HCT116 (cell line): ENCODE results near the gene ZNF592. TPM values are rescaled to one million over a fixed set of nuclear protein-coding genes. Genes with fewer than 3 reads are reported as not detected.

ENCODE experiments used
- ATAC-seq: fragments of 200-7000 bp; cut with Tn5 transposase; 2 replicates; pipeline ENCODE4 v1.9.1; 2020; ENCODE audit warnings: mild to moderate bottlenecking, moderate library complexity
- BruUV-seq: library from RNA; stranded (reverse); fragments of 400-500 nt; replicated peaks from 2 replicates; lab custom pipeline; 2021; lab: Mats Ljungman, UMichigan
- CTCF ChIA-PET: fragments of 300-600 bp; sonication (Branson Sonifier 250); formaldehyde crosslinking; loops from one replicate; lab custom pipeline; 2021; ENCODE audit warnings: antibody characterized with exemption; lab: Charles Lee
- POLR2A ChIA-PET: fragments of 300-600, 350-600 bp; sonication (Branson Sonifier 250); formaldehyde crosslinking; loops from one replicate; lab custom pipeline; 2021; ENCODE audit warnings: antibody characterized with exemption; lab: Charles Lee
- RAD21 ChIA-PET, 2 experiments: fragments of 300-600 bp; sonication (Branson Sonifier 250); formaldehyde crosslinking; loops; one replicate each; lab custom pipeline; 2023; ENCODE audit warnings: low total read pairs in 2 of 2; ENCODE audit not compliant: uncharacterized antibody in 2 of 2, unreplicated experiment in 2 of 2, low non-redundant PET in 1 of 2; lab: Charles Lee
- DNase-seq: peaks from one replicate; pipeline ENCODE4 v3.0.0-alpha.2; 2010; ENCODE audit warnings: low read depth, low spot score
- H2AFZ ChIP-seq: fragments of 200-600 bp; shearing (Covaris generic), sonication (generic); 2 replicates; pipeline ENCODE4 v1.6.1; 2017; ENCODE audit warnings: low read depth, mixed run types, mixed read lengths, antibody characterized with exemption, low read length; ENCODE audit not compliant: poor library complexity, severe bottlenecking
- H3K27ac ChIP-seq: 2 replicates; pipeline ENCODE4 v1.5.1; 2012; ENCODE audit warnings: low read depth, low read length
- H3K27me3 ChIP-seq: fragments of 200-600 bp; sonication (generic); 2 replicates; pipeline ENCODE4 v1.6.1; 2016; ENCODE audit warnings: mixed run types, low read length, mixed read lengths; ENCODE audit not compliant: insufficient read depth
- H3K36me3 ChIP-seq, 2 experiments: fragments of 200-500 bp in 1 of 2; fragments of 200-600 bp in 1 of 2; sonication (Bioruptor generic) in 1 of 2; sonication (generic) in 1 of 2; 2 replicates each; pipeline versions ENCODE4 v1.5.1 to v1.6.1; 2014 to 2016; ENCODE audit warnings: low read length in 2 of 2, inconsistent platforms in 1 of 2, mixed read lengths in 1 of 2, mixed run types in 1 of 2; ENCODE audit not compliant: insufficient read depth in 2 of 2, control insufficient read depth in 1 of 2
- H3K4me1 ChIP-seq, 2 experiments: fragments of 200-600 bp in 1 of 2; sonication (generic) in 1 of 2; 2 replicates each; pipeline versions ENCODE4 v1.5.1 to v1.6.1; 2012 to 2017; ENCODE audit warnings: low read length in 2 of 2, inconsistent platforms in 1 of 2, mild to moderate bottlenecking in 1 of 2, mixed read lengths in 1 of 2, mixed run types in 1 of 2, moderate library complexity in 1 of 2; ENCODE audit not compliant: insufficient read depth in 2 of 2, control insufficient read depth in 1 of 2
- H3K4me2 ChIP-seq: fragments of 200-600 bp; sonication (generic); 2 replicates; pipeline ENCODE4 v1.6.1; 2017; ENCODE audit warnings: mixed run types, low read length, mixed read lengths
- H3K4me3 ChIP-seq, 2 experiments: fragments of 200-600 bp in 1 of 2; sonication (generic) in 1 of 2; replicated peaks in 1 of 2; 2 replicates each; pipeline ENCODE4 v1.5.1; 2011 to 2016; ENCODE audit warnings: low read length in 2 of 2, control low read depth in 1 of 2, low read depth in 1 of 2, mild to moderate bottlenecking in 1 of 2, mixed read lengths in 1 of 2, mixed run types in 1 of 2
- H3K79me2 ChIP-seq: fragments of 200-600 bp; sonication (generic); 2 replicates; pipeline ENCODE4 v1.6.1; 2017; ENCODE audit warnings: mild to moderate bottlenecking, mixed run types, low read length, moderate library complexity, mixed read lengths; ENCODE audit not compliant: insufficient read depth
- H3K9ac ChIP-seq: fragments of 200-600 bp; sonication (generic); 2 replicates; pipeline ENCODE4 v1.6.1; 2016; ENCODE audit warnings: low read length, mixed read lengths
- H3K9me2 ChIP-seq: fragments of 200-600 bp; sonication (generic), shearing (Covaris generic); 2 replicates; pipeline ENCODE4 v1.6.1; 2017; ENCODE audit warnings: mixed run types, mild to moderate bottlenecking, moderate library complexity; ENCODE audit not compliant: insufficient read depth
- H3K9me3 ChIP-seq, 2 experiments: fragments of 200-500 bp in 1 of 2; fragments of 200-600 bp in 1 of 2; sonication (Bioruptor generic) in 1 of 2; sonication (generic) in 1 of 2; 2 replicates each; pipeline ENCODE4 v1.6.1; 2014 to 2017; ENCODE audit warnings: low read length in 2 of 2, mixed read lengths in 2 of 2, inconsistent platforms in 1 of 2, low read depth in 1 of 2, mild to moderate bottlenecking in 1 of 2, mixed run types in 1 of 2, moderate library complexity in 1 of 2; ENCODE audit not compliant: control insufficient read depth in 1 of 2, insufficient read depth in 1 of 2
- H4K20me1 ChIP-seq: fragments of 200-600 bp; sonication (generic), shearing (Covaris generic); 2 replicates; pipeline ENCODE4 v1.6.1; 2017; ENCODE audit warnings: mixed run types, mild to moderate bottlenecking, moderate library complexity; ENCODE audit not compliant: insufficient read depth
- CEBPB ChIP-seq: IDR thresholded peaks from 2 replicates; pipeline ENCODE4 v1.6.1; 2012; ENCODE audit warnings: low read depth
- ELF1 ChIP-seq: IDR thresholded peaks from 2 replicates; pipeline ENCODE4 v1.6.1; 2012; ENCODE audit warnings: low read depth, borderline replicate concordance
- EZH2 ChIP-seq: fragments of 200-600 bp; sonication (generic); IDR thresholded peaks from 2 replicates; pipeline ENCODE4 v1.6.1; 2017; ENCODE audit warnings: antibody characterized with exemption, mixed run types
- EZH2phosphoT487 ChIP-seq: fragments of 200-600 bp; IDR thresholded peaks from 2 replicates; pipeline ENCODE4 v1.6.1; 2018; ENCODE audit warnings: antibody characterized with exemption, borderline replicate concordance
- FOSL1 ChIP-seq: IDR thresholded peaks from 2 replicates; pipeline ENCODE4 v1.6.1; 2012; ENCODE audit warnings: low read depth
- JUND ChIP-seq: IDR thresholded peaks from 2 replicates; pipeline ENCODE4 v1.6.1; 2012
- SIN3A ChIP-seq: IDR thresholded peaks from 2 replicates; pipeline ENCODE4 v1.6.1; 2012; ENCODE audit warnings: low read depth
- SP1 ChIP-seq: IDR thresholded peaks from 2 replicates; pipeline ENCODE4 v1.6.1; 2012; ENCODE audit warnings: low read depth
- SRF ChIP-seq: IDR thresholded peaks from 2 replicates; pipeline ENCODE4 v1.6.1; 2012; ENCODE audit warnings: low read depth
- TCF7L2 ChIP-seq: IDR thresholded peaks from 2 replicates; pipeline ENCODE4 v1.7.0; 2011; ENCODE audit warnings: borderline replicate concordance, inconsistent platforms; ENCODE audit not compliant: insufficient read depth, insufficient read length; ENCODE audit errors: extremely low read depth
- YY1 ChIP-seq: IDR thresholded peaks from 2 replicates; pipeline ENCODE4 v1.6.1; 2011; ENCODE audit warnings: low read length, low read depth, moderate library complexity, mild to moderate bottlenecking; ENCODE audit not compliant: insufficient replicate concordance; ENCODE audit errors: extremely low read depth
- ZFX ChIP-seq: fragments of 450-650 bp; IDR thresholded peaks from 2 replicates; pipeline ENCODE4 v1.6.1; 2017
- intact Hi-C: fragments of 100-400 bp; cut with micrococcal nuclease; formaldehyde crosslinking; loops from 2 replicates; pipeline ENCODE4 v1.10.0; 2022
- total RNA-seq: library from RNA; stranded (reverse); gene quantifications from one replicate; pipeline ENCODE4 v1.2.1, GENCODE V29; 2021; ENCODE audit not compliant: unreplicated experiment
- TF ChIP-seq, protein P1 (sequence below), 3 experiments: fragments of 200-600 bp in 1 of 3; sonication (generic) in 1 of 3; IDR thresholded peaks in 2 of 3; conservative IDR thresholded peaks in 1 of 3; 2 replicates each; pipeline ENCODE4 v1.5.1; 2012 to 2017; ENCODE audit warnings: low read depth in 2 of 3, low read length in 2 of 3, antibody characterized with exemption in 1 of 3, borderline replicate concordance in 1 of 3, control low read depth in 1 of 3, mild to moderate bottlenecking in 1 of 3, mixed read lengths in 1 of 3, mixed run types in 1 of 3, moderate library complexity in 1 of 3; ENCODE audit not compliant: insufficient read depth in 1 of 3
- TF ChIP-seq, protein P2 (sequence below): IDR thresholded peaks from 2 replicates; pipeline ENCODE4 v1.6.1; 2012
- TF ChIP-seq, protein P3 (sequence below): IDR thresholded peaks from 2 replicates; pipeline ENCODE4 v1.6.1; 2011; ENCODE audit warnings: mild to moderate bottlenecking, low read length, moderate library complexity; ENCODE audit not compliant: insufficient replicate concordance; ENCODE audit errors: extremely low read depth

Gene ZNF592
- total RNA-seq, 1 experiment from 2014 or later, result 26.4 TPM

DNA sequence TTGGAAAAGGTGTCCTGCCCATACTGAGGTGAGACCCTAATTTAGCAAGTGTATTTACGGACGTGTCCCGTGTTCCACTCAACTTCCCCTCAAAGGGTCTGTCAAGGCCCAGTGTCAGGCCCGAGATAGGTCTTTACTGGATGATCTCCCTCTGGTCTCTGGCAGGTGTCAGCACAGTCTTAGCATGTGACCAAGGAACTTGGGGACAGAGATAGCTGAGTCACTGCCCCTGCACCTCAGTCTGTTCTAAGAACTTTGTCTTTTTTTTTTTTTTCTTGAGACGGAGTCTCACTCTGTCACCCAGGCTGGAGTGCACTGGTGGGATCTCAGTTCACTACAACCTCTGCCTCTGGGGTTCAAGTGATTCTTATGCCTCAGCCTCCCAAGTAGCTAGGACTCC, 36.7 kb downstream of the ZNF592 start (continued):
- TF ChIP-seq, protein P1, sequence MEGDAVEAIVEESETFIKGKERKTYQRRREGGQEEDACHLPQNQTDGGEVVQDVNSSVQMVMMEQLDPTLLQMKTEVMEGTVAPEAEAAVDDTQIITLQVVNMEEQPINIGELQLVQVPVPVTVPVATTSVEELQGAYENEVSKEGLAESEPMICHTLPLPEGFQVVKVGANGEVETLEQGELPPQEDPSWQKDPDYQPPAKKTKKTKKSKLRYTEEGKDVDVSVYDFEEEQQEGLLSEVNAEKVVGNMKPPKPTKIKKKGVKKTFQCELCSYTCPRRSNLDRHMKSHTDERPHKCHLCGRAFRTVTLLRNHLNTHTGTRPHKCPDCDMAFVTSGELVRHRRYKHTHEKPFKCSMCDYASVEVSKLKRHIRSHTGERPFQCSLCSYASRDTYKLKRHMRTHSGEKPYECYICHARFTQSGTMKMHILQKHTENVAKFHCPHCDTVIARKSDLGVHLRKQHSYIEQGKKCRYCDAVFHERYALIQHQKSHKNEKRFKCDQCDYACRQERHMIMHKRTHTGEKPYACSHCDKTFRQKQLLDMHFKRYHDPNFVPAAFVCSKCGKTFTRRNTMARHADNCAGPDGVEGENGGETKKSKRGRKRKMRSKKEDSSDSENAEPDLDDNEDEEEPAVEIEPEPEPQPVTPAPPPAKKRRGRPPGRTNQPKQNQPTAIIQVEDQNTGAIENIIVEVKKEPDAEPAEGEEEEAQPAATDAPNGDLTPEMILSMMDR (IDR thresholded peaks at IDR 0.05 in 2 of 3, conservative IDR thresholded peaks at IDR 0.05 in 1 of 3; ENCODE audit: borderline replicate concordance in 1 of 3, insufficient read depth in 1 of 3, low read depth in 2 of 3, low read length in 2 of 3), result no peak
- TF ChIP-seq FOSL1 (no peak), SRF (no peak)

DNA sequence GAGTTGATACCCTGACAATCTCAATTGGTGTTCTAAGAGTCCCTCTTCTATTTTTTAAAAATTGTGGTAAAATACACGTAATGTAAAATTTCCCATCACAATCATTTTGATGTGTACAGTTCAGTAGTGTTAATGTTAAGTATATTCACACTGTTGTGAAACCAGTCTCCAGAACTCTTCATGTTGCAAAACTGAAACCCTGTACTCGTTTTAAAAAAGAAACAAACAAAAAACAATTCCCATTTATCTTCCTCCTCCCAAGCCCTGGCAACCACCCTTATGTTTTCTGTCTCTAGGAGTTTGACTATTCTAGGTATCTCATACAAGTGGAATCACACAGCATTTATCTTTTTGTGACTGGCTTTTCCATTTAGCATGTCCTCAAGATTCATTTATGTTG, 40.1 kb downstream of the ZNF592 start:
- DNase-seq, result no peak
- no peak overlapping the region for H3K4me2 ChIP-seq

More for the DNA sequence above, 40.1 kb downstream of the ZNF592 start:
- H3K9me3 ChIP-seq, result no peaks in the 10 kb centered on the region
- ChIA-PET RAD21 (no interaction called here), CTCF (no interaction called here), POLR2A (interaction anchor here (0.7 kb wide), 1 partner anchor 50 kb away, joined by 3 read pairs; no protein-coding TSS in a partner anchor)
- H3K4me1 ChIP-seq, result no peaks in the 10 kb centered on the region
- no TSS peak for BruUV-seq
- intact Hi-C loops, result no loop called here
- H3K27me3 ChIP-seq, result no peaks in the 10 kb centered on the region
- no peak overlapping the region for H2AFZ ChIP-seq
- H3K79me2 ChIP-seq, result peaks cover 56% of the 10 kb centered on the region
- peaks cover 13 to 34% of the 10 kb centered on the region in 2 experiments; a peak in 2 of 4 replicates for H3K36me3 ChIP-seq
- H3K9ac ChIP-seq, result no peak overlapping the region
- H3K9me2 ChIP-seq, result no peaks in the 10 kb centered on the region
- H3K27ac ChIP-seq, result no peak overlapping the region
- no peak overlapping the region for H3K4me3 ChIP-seq
- no peaks in the 10 kb centered on the region for H4K20me1 ChIP-seq
- TF ChIP-seq YY1, result no peak
- no peak for TF ChIP-seq SP1
- no peak for TF ChIP-seq EZH2phosphoT487
- TF ChIP-seq ZFX, result no peak
- no peak for TF ChIP-seq TCF7L2
- TF ChIP-seq SIN3A, result no peak
- no peak for TF ChIP-seq FOSL1
- no peak for TF ChIP-seq ELF1
- no peak for TF ChIP-seq EZH2
- TF ChIP-seq CEBPB, result no peak
- TF ChIP-seq, protein P2, sequence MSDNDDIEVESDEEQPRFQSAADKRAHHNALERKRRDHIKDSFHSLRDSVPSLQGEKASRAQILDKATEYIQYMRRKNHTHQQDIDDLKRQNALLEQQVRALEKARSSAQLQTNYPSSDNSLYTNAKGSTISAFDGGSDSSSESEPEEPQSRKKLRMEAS, result no peak
- TF ChIP-seq, protein P3, sequence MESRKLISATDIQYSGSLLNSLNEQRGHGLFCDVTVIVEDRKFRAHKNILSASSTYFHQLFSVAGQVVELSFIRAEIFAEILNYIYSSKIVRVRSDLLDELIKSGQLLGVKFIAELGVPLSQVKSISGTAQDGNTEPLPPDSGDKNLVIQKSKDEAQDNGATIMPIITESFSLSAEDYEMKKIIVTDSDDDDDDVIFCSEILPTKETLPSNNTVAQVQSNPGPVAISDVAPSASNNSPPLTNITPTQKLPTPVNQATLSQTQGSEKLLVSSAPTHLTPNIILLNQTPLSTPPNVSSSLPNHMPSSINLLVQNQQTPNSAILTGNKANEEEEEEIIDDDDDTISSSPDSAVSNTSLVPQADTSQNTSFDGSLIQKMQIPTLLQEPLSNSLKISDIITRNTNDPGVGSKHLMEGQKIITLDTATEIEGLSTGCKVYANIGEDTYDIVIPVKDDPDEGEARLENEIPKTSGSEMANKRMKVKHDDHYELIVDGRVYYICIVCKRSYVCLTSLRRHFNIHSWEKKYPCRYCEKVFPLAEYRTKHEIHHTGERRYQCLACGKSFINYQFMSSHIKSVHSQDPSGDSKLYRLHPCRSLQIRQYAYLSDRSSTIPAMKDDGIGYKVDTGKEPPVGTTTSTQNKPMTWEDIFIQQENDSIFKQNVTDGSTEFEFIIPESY, result no peak
- no peak for TF ChIP-seq JUND
- ATAC-seq, result no peak
